AG09309 (cell line): ENCODE measurements around the gene LHX4.

Experiments used
- DNase-seq: peaks from one replicate; pipeline ENCODE4 v3.0.0-alpha.2; 2010; ENCODE audit warnings: low read depth
- H3K4me3 ChIP-seq: 2 replicates; pipeline ENCODE4 v1.5.1; 2011; ENCODE audit warnings: mild to moderate bottlenecking, low read depth, low read length, moderate library complexity; ENCODE audit not compliant: control insufficient read depth
- TF ChIP-seq, protein P1 (sequence below): IDR thresholded peaks from 2 replicates; pipeline ENCODE4 v1.5.1; 2011; ENCODE audit warnings: mild to moderate bottlenecking, low read depth, low read length, inconsistent platforms; ENCODE audit not compliant: insufficient read depth, control insufficient read depth; ENCODE audit errors: missing control alignments

The LHX4 gene

DNA sequence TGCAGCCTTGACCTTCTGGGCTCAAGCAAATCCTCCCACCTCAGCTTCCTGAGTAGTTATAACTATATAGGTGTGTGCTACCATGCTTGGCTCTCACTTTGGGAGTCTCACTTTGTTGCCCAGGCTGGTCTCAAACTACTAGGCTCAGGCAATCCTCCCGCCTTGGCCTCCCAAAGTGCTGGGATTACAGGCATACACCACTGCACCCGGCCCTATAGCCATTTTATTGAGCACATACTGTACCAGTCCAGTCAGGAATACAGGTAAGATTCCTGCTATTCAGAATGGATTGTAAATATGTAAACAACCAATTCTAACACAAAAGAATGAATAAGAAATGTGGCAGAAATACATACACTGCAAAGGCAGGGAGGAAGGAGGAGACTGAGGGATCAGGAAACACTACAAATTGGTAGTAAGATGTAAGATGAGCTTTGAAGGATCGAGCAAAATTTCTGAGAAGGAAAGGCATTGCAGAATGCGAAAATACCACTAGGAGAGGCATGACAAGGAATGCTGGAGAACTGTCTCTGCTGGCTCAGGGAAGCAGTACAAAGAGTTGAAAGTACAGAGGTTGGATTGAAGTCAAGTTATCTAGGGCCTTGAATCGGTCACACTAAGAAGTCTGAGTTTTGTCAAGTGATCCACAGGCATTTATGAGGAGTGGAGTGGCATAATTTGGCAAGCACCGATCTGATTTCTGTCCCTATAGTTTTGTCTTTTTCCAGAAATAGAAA is 60.4 kb downstream of the LHX4 start:
- H3K4me3 ChIP-seq, result no peak overlapping the region
- DNase-seq, result no peak
- TF ChIP-seq, protein P1, sequence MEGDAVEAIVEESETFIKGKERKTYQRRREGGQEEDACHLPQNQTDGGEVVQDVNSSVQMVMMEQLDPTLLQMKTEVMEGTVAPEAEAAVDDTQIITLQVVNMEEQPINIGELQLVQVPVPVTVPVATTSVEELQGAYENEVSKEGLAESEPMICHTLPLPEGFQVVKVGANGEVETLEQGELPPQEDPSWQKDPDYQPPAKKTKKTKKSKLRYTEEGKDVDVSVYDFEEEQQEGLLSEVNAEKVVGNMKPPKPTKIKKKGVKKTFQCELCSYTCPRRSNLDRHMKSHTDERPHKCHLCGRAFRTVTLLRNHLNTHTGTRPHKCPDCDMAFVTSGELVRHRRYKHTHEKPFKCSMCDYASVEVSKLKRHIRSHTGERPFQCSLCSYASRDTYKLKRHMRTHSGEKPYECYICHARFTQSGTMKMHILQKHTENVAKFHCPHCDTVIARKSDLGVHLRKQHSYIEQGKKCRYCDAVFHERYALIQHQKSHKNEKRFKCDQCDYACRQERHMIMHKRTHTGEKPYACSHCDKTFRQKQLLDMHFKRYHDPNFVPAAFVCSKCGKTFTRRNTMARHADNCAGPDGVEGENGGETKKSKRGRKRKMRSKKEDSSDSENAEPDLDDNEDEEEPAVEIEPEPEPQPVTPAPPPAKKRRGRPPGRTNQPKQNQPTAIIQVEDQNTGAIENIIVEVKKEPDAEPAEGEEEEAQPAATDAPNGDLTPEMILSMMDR, result no peak

DNA sequence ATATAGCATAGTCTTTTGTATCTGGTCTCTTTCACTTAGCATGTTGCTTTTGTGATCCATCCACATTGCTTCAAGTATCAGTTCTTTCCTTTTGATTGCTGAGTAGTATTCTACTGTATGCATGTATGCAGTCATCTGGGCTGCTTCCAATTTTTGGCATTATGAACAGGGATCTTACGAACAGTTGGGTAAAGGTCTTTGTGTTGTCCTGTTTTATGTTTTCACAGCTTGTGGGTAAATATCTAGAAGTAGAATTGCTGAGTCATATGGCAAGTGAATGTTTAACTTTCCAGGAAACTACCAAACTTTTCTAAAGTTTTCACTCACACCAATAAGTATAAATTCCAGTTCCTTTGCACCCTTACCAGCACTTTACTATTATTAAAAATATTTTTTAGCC is 60.9 kb downstream of the LHX4 start:
- TF ChIP-seq, protein P1, result no peak
- H3K4me3 ChIP-seq, result no peak overlapping the region
- no peak for DNase-seq

DNA sequence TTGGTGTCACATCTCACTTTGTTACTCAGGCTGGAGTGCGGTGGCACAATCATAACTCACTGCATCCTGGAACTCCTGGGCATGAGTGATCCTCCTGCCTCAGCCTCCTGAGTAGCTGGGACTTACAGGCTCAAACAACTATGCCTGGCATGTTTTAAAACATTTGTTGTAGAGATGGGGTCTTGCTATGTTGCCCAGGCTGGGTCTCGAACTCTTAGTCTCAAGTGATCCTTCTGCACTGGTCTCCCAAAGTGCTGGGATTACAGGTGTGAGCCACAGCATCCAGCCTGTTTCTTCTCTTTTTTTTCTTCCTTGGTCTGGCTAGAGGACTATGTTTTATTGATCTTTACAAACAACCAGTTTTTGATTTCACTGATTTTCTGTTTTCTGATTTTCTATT is 64.6 kb downstream of the LHX4 start:
- DNase-seq, result no peak
- no peak overlapping the region for H3K4me3 ChIP-seq

DNA sequence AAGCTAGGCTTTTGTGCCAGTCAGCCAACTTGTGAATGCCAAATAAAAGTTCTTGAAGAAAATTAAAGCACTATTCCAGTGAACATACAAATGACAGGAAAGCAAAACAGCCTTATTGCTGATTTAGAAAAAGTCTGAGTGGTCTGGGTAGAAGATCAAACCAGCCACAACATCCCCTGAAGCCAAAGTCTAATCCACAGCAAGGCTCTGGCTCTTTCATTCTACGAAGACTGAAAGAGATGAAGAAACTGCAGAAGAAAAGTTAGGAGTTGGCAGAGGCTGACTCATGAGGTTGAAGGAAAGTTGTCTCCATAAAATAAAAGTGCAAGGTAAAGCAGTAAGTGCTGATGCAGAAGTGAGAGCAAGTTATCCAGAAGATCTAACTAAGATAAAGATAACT is 65.9 kb downstream of the LHX4 start:
- H3K4me3 ChIP-seq, result no peak overlapping the region
- TF ChIP-seq, protein P1, result no peak
- no peak for DNase-seq

More for the DNA sequence above, 64.6 kb downstream of the LHX4 start:
- TF ChIP-seq, protein P1, result no peak

DNA sequence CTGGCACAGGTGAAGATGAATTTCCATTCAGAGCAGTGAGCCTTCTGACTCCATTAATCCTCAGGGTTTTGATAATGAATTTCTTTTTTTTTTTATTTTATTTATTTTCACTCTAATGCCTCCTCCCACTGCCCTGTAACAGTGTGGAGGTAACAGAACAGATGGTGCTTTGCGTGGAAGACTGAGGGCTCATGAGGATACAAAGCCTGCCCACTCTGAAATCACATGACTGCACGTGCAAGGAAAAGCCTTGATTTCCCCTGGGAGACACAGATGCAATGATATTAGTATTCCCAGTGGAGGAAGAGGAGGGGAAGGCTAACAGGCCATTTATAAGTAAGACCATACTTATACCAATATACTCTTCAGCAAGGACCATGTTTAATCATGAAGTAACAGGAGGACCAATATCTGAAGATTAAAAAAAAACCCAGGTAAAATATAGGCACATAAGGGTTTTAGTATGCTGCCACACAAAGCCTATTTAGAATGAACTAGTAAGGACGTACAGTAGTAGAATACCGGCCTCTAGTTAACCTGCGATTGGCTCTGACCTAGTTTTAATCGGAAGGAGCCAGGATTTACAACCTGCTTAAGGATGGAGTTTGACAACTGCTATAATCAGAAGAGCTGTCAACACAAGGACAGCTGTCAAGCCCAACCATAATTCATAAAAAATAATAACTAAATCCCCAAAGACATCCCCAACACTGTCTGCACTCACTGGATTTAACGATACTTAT is 69.6 kb downstream of the LHX4 start:
- no peak for DNase-seq

DNA sequence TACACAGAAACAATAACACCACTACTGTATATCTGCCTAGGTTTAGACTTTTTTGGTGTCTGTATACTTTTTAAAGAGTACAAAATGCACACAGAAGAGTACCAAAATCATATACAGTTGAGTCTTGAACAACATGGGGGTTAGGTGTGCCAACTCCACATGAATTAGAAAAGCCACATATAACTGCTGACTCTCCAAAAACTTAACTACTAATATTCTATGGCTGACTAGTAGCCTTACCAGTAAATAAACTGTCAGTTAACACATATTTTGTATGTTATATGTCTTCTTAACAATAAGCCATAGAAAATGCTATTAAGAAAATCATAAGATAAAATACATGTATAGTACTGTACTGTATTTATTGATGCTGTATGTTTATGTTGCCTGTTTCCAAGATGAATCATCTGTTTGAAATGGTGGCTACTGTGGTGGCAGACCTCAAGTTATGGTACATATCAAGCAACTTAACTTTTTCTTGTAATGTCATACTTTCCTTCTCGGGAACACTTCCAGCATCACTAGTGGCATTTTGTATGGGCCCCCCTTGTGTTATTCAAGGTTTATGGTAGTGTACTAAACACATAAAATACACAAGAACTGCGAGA is 71.2 kb downstream of the LHX4 start:
- no peak for DNase-seq
- TF ChIP-seq, protein P1, result no peak
- H3K4me3 ChIP-seq, result no peak overlapping the region

More for the DNA sequence above, 69.6 kb downstream of the LHX4 start:
- no peak overlapping the region for H3K4me3 ChIP-seq
- TF ChIP-seq, protein P1, result no peak
